ENCODE results near the gene MT1E. TPM values are rescaled to one million over a fixed set of nuclear protein-coding genes. Genes with fewer than 3 reads are reported as not detected.

The MT1E gene
- total and polyA plus RNA-seq, 2 of the 13 experiments (the other 11 are each of a cell fraction or from before 2014, with no cell fraction given), result 110 to 1,072 TPM

GRCh38 chr16:56608043-56608875 lies 17.3 kb upstream of the MT1E start, which contains the start of gene MT2A (continued):
- TF ChIP-seq ZNF282 (IDR thresholded peaks at IDR 0.05; ENCODE audit: partially characterized antibody), result no peak
- TF ChIP-seq HIVEP1 (CRISPR knock-in tag; IDR thresholded peaks at IDR 0.05), result peak; percentile 60; the same call in 1 of the 2 replicates
- TF ChIP-seq ZNF468 (CRISPR knock-in tag; IDR thresholded peaks at IDR 0.05), result no peak
- TF ChIP-seq STAT5B (CRISPR knock-in tag; IDR thresholded peaks at IDR 0.05), result peak; percentile 83
- TF ChIP-seq ZNF350 (CRISPR knock-in tag; IDR thresholded peaks at IDR 0.05; ENCODE audit: borderline replicate concordance, low read depth), result no peak; the same call in 1 of the 2 replicates
- no peak for TF ChIP-seq ATRX (CRISPR knock-in tag; IDR thresholded peaks at IDR 0.05; ENCODE audit: borderline replicate concordance)
- TF ChIP-seq MZF1 (CRISPR knock-in tag; IDR thresholded peaks at IDR 0.05; ENCODE audit: borderline replicate concordance), result no peak
- TF ChIP-seq ZNF3 (CRISPR knock-in tag; IDR thresholded peaks at IDR 0.05), result peak; percentile 25; the same call in 1 of the 2 replicates
- TF ChIP-seq BCLAF1 (IDR thresholded peaks at IDR 0.05), result no peak
- TF ChIP-seq ZFY (CRISPR knock-in tag; IDR thresholded peaks at IDR 0.05), result peak; percentile 93
- TF ChIP-seq ZNF142 (CRISPR knock-in tag; IDR thresholded peaks at IDR 0.05), result peak; percentile 95
- peak; percentile 53; the same call in 1 of the 2 replicates for TF ChIP-seq ZNF580 (CRISPR knock-in tag; IDR thresholded peaks at IDR 0.05; ENCODE audit: borderline replicate concordance, low read depth)
- TF ChIP-seq FUBP1 (CRISPR knock-in tag; IDR thresholded peaks at IDR 0.05; ENCODE audit: borderline replicate concordance), result no peak; the same call in 1 of the 2 replicates
- TF ChIP-seq IRF1 (CRISPR knock-in tag; IDR thresholded peaks at IDR 0.05; ENCODE audit: low read depth), result no peak
- peak; percentile 97 for TF ChIP-seq CAMTA2 (CRISPR knock-in tag; IDR thresholded peaks at IDR 0.05; ENCODE audit: borderline replicate concordance)
- TF ChIP-seq ZFYVE20 (CRISPR knock-in tag; IDR thresholded peaks at IDR 0.05; ENCODE audit: borderline replicate concordance, low read depth), result no peak
- TF ChIP-seq FOXO1 (CRISPR knock-in tag; IDR thresholded peaks at IDR 0.05), result peak; percentile 73; the same call in 1 of the 2 replicates

Data from HepG2 (cell line).